ENCODE results near the gene PLD5.
"Not testable (repeated sequence)": the region's sequence is repeated elsewhere in the genome, so short reads cannot be mapped to it uniquely, and the experiment has no call there.

PLD5 gene

DNA sequence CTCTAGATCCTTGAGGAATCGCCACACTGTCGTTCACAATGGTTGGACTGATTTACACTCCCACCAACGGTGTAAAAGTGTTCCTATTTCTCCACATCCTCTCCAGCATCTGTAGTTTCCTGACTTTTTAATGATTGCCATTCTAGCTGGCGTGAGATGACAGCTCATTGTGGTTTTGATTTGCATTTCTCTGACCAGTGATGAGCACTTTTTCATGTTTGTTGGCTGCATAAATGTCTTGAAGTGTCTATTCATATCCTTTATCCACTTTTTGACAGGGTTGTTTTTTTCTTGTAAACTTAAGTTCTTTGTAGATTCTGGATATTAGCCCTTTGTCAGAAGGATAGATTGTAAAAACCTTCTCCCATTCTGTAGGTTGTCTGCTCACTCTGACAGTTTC, 465.9 kb downstream of the PLD5 start:
- not testable (repeated sequence) for H3K9ac ChIP-seq (ENCODE audit: low read length); H3K36me3 ChIP-seq (ENCODE audit: control insufficient read depth, insufficient read depth, low read length); H3K27me3 ChIP-seq (ENCODE audit: control insufficient read depth, insufficient read depth, low read length); H3K4me3 ChIP-seq (ENCODE audit: low read depth, low read length); H3K9me3 ChIP-seq (ENCODE audit: control insufficient read depth, insufficient read depth, low read depth, low read length); H3K27ac ChIP-seq (ENCODE audit: low read depth, low read length)
- H3K4me1 ChIP-seq (ENCODE audit: control insufficient read depth, insufficient read depth, low read length), result peaks cover 12% of the 10 kb centered on the region

DNA sequence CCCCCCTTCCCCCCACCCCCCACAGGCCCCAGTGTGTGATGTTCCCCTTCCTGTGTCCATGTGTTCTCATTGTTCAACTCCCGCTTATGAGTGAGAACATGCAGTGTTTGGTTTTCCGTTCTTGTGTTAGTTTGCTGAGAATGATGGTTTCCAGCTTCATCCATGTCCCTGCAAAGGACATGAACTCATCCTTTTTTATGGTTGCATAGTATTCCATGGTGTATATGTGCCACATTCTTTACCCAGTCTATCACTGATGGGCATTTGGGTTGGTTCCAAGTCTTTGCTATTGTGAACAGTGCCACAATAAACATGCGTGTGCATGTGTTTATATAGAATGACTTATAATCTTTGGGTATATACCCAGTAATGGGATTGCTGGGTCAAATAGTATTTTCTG, 466.3 kb downstream of the PLD5 start:
- H3K4me1 ChIP-seq (ENCODE audit: control insufficient read depth, insufficient read depth, low read length), result peaks cover 16% of the 10 kb centered on the region
- H3K27me3 ChIP-seq (ENCODE audit: control insufficient read depth, insufficient read depth, low read length); H3K36me3 ChIP-seq (ENCODE audit: control insufficient read depth, insufficient read depth, low read length); H3K9ac ChIP-seq (ENCODE audit: low read length); H3K9me3 ChIP-seq (ENCODE audit: control insufficient read depth, insufficient read depth, low read depth, low read length); H3K27ac ChIP-seq (ENCODE audit: low read depth, low read length); H3K4me3 ChIP-seq (ENCODE audit: low read depth, low read length): not testable (repeated sequence)

DNA sequence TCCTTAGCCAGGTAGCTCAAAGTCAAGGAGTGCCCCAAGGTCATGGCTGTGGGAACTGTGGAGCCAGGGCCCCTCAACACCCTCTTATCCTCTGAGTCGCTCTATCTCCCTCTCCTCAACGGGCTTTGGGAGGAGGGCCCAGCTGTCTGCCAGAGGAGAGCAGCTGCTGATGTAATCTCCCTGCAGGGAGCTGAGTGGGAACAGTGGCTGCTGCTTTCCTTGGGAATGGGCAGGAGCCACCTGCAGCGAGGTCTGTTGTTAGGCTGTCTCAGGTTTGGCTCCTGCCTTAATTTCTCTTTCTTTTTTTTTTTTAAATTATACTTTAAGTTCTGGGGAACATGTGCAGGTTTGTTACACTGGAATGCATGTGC, 466.8 kb downstream of the PLD5 start:
- no peaks in the 10 kb centered on the region for H3K9me3 ChIP-seq (ENCODE audit: control insufficient read depth, insufficient read depth, low read depth, low read length)
- no peaks in the 10 kb centered on the region for H3K36me3 ChIP-seq (ENCODE audit: control insufficient read depth, insufficient read depth, low read length)
- no peak overlapping the region for H3K4me3 ChIP-seq (ENCODE audit: low read depth, low read length)
- peaks cover 16% of the 10 kb centered on the region for H3K4me1 ChIP-seq (ENCODE audit: control insufficient read depth, insufficient read depth, low read length)
- H3K27me3 ChIP-seq (ENCODE audit: control insufficient read depth, insufficient read depth, low read length), result no peaks in the 10 kb centered on the region
- no peak overlapping the region for H3K27ac ChIP-seq (ENCODE audit: low read depth, low read length)
- H3K9ac ChIP-seq (ENCODE audit: low read length), result no peak overlapping the region

DNA sequence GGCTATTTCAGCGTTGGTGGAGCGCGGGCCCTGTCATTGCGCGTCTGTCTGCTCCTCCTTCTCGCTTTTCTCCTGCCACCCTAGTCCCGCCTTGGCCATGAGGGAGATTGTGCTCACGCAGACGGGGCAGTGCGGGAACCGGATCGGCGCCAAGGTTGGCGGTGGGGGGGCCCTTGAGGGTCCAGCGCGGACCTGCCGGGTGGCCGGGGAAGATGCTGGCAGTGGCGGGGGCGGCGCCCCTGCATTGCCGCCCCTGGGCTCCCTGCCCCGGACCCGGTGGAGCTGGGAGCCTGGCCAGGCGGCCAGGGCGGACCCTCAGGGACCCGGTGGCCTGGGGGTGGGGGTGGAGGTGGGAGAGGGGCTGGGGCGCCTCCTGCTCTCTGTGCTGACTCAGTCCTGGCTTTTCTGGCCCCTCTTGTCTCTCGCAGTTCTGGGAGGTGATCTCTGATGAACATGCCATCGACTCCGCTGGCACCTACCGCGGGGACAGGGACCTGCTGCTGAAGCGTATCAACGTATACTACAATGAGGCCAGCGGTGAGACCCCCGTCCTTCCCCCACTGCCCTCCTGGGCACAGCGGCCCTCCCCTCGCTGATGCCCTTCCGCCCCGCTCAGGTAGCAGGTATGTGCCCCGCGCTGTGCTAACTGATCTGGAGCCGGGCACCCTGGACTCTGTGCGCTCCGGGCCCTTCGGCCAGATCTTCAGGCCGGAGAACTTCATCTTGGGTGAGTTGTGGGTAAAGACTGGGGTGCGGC, 467.3 kb downstream of the PLD5 start:
- Histone ChIP-seq H3K4me3 (ENCODE audit: low read depth, low read length) (no peak overlapping the region), H3K36me3 (ENCODE audit: control insufficient read depth, insufficient read depth, low read length) (no peaks in the 10 kb centered on the region), H3K27me3 (ENCODE audit: control insufficient read depth, insufficient read depth, low read length) (no peaks in the 10 kb centered on the region), H3K9ac (ENCODE audit: low read length) (no peak overlapping the region), H3K4me1 (ENCODE audit: control insufficient read depth, insufficient read depth, low read length) (peaks cover 16% of the 10 kb centered on the region), H3K9me3 (ENCODE audit: control insufficient read depth, insufficient read depth, low read depth, low read length) (no peaks in the 10 kb centered on the region), H3K27ac (ENCODE audit: low read depth, low read length) (no peak overlapping the region)

DNA sequence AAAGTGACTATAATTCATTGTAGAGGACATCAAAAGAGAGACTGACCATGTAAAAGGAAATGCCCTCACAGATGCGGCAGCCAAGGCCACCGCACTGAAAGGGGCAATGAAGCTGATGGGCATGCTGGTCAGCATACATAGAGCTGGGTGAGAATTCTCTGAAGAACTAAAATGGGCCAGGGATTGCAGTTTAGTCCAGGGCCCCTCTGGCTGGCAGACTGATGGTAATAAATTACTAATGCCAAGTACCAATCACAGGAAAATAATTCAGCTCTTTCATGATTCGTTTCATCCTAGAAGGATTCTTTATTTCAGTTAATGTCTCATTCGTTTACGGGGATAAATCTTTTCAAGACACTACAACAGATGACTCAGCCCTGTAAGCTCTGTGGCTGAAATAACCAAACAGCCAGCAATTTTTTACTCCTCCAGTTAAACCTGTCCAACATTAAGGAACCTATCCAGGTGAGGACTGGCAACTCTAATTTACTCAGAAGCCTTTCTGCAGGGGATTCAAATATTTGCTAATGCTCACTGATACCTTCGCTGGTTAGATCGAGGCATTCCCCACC, 468.7 kb downstream of the PLD5 start:
- no peaks in the 10 kb centered on the region for H3K27me3 ChIP-seq (ENCODE audit: control insufficient read depth, insufficient read depth, low read length)
- H3K9ac ChIP-seq (ENCODE audit: low read length), result no peak overlapping the region
- H3K4me1 ChIP-seq (ENCODE audit: control insufficient read depth, insufficient read depth, low read length), result peaks cover 19% of the 10 kb centered on the region
- no peak overlapping the region for H3K27ac ChIP-seq (ENCODE audit: low read depth, low read length)
- no peak overlapping the region for H3K4me3 ChIP-seq (ENCODE audit: low read depth, low read length)
- no peaks in the 10 kb centered on the region for H3K9me3 ChIP-seq (ENCODE audit: control insufficient read depth, insufficient read depth, low read depth, low read length)
- H3K36me3 ChIP-seq (ENCODE audit: control insufficient read depth, insufficient read depth, low read length), result no peaks in the 10 kb centered on the region

DNA sequence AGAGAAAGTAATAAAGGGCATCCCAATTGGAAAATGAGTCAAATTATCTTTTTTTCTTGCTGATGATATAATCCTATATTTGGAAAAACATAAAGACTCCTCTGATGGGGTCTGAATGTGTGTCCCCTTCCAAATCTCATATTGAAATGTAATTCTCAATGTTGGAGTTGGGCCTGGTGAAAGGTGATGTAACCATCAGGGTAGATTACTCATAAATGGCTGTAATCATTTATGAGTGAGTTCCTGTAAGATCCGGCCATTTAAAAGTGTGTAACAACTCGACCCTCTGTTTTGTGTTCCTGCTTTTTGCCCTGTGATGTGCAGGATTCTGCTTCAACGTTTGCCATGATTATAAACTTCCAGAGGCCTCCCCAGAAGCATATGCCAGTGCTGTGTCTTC, 481.3 kb downstream of the PLD5 start:
- Histone ChIP-seq H3K4me3 (ENCODE audit: low read depth, low read length) (no peak overlapping the region), H3K9ac (ENCODE audit: low read length) (no peak overlapping the region), H3K27ac (ENCODE audit: low read depth, low read length) (no peak overlapping the region), H3K4me1 (ENCODE audit: control insufficient read depth, insufficient read depth, low read length) (no peaks in the 10 kb centered on the region), H3K27me3 (ENCODE audit: control insufficient read depth, insufficient read depth, low read length) (no peaks in the 10 kb centered on the region), H3K36me3 (ENCODE audit: control insufficient read depth, insufficient read depth, low read length) (no peaks in the 10 kb centered on the region), H3K9me3 (ENCODE audit: control insufficient read depth, insufficient read depth, low read depth, low read length) (peaks cover 10% of the 10 kb centered on the region)

DNA sequence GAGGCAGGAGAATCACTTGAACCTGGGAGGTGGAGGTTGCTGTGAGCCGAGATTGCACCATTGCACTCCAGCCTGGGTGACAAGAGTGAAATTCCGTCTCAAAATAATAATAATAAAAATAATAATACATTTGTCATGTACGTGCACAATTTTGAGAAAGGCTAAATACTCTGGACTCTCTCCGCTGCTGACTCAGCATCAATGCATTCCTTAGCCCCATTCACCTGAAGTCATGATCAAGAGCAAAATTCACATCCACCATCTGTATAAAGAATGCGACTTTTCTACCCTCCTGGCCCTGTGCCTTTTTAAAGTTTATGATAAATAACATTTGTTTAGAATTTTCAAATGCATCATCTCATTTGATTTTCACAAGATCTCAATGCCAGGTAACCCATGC, 490.1 kb downstream of the PLD5 start:
- Histone ChIP-seq H3K9me3 (ENCODE audit: control insufficient read depth, insufficient read depth, low read depth, low read length) (no peaks in the 10 kb centered on the region), H3K9ac (ENCODE audit: low read length) (no peak overlapping the region), H3K4me3 (ENCODE audit: low read depth, low read length) (no peak overlapping the region), H3K36me3 (ENCODE audit: control insufficient read depth, insufficient read depth, low read length) (no peaks in the 10 kb centered on the region), H3K27ac (ENCODE audit: low read depth, low read length) (no peak overlapping the region), H3K4me1 (ENCODE audit: control insufficient read depth, insufficient read depth, low read length) (no peaks in the 10 kb centered on the region), H3K27me3 (ENCODE audit: control insufficient read depth, insufficient read depth, low read length) (no peaks in the 10 kb centered on the region)

DNA sequence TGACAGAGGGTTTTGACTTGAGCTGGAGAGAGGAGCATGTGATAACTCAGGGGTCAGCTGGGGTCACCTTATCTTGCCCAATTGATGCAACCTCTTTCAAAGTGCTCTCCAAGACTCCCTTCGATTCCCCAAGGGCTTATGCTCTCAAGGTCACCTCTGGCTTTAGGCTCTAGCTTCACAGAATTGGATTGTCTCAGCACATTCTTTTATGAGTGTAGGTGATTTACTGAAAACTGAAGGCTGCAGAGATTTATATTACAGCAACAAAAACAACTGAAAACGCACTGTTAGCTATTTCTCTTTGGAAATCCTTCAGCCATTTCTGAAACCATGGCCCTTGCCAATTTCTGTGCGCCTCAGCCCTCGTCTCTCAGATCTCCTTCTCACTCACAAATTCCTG, 491.1 kb downstream of the PLD5 start:
- H3K4me3 ChIP-seq (ENCODE audit: low read depth, low read length), result no peak overlapping the region
- no peaks in the 10 kb centered on the region for H3K27me3 ChIP-seq (ENCODE audit: control insufficient read depth, insufficient read depth, low read length)
- H3K9me3 ChIP-seq (ENCODE audit: control insufficient read depth, insufficient read depth, low read depth, low read length), result no peaks in the 10 kb centered on the region
- H3K4me1 ChIP-seq (ENCODE audit: control insufficient read depth, insufficient read depth, low read length), result no peaks in the 10 kb centered on the region
- no peak overlapping the region for H3K9ac ChIP-seq (ENCODE audit: low read length)
- H3K27ac ChIP-seq (ENCODE audit: low read depth, low read length), result no peak overlapping the region
- no peaks in the 10 kb centered on the region for H3K36me3 ChIP-seq (ENCODE audit: control insufficient read depth, insufficient read depth, low read length)

All from HUES6 (cell line).